ENCODE data around the gene METTL22.

METTL22 gene

DNA sequence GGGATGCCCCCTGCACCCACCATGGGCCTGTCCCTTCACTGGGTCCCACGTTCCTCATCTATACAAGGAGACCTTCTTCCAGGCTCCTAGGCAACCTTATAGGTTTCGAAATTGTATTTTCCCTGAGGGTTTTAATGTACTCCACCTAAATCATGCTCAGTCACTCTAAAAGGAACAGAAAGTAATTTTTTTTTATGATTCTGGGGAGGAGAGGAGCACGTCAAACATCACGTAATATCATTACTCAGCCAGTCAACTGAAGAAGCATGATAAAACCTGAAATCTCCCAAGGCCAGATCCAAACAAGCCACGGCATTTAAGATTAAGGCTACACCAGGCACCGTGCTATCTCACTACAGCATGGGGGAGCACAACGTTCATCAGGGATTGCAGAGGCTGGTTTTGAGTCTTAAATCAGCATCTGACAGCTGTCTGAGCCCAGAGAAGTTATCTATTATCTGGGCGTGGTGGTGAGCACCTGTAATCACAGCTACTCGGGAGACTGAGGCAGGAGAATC lies 27.3 kb upstream of the METTL22 start:
- DNase-seq, result peak; percentile 54

DNA sequence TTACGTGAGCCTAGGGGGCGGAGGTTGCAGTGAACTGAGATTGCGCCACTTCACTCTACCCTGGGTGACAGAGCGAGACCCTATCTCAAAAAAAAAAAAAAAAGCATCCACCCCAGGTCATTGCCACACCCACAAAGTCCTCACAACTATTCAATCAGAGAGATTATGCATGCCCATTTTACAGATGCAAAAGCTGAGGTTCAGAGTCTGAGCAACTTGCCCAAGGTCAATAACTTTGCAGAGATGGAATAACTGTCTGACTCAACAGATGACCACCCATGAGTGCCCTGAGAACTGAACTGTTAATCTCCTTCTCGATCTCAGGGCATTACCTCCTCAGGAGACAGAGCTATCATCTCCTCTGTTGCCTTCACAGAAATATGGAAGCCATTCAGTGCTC lies 25.7 kb upstream of the METTL22 start:
- no peak for DNase-seq

GRCh38 chr16:8596581-8596980 lies 24.9 kb upstream of the METTL22 start:
- no peak for DNase-seq

DNA sequence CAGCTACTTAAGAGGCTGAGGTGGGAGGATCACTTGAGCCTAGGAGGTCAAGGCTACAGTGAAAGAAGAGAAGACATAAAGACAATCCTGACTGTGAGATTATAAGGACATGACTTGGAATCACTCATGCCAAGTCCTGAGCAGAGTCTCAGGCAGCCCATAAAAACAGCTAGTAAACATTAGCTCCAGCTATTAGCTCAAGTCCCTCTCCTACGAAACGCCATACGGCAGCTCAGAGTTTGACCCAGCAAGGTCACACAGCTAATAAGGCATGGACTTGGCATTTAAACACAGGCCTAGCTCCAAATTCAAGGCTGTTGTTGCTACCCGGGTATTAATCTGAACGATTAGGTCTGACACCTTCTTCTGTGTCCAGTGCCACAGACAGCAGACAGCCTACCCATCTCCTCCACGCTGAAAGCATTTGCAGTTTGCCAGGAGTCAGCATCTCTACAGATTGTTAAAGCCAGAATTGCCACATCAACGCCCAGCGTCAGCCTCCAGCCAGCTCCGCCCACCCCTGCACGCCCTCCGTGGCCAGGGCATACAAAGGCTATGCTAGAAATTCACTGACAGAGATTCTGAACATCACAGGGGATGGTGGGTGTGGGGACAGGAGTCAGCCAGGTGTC lies 21.2 kb upstream of the METTL22 start:
- DNase-seq, result no peak

GRCh38 chr16:8605554-8605953 lies 15.9 kb upstream of the METTL22 start:
- no peak for DNase-seq

- no peak for DNase-seq
Measured at GRCh38 chr16:8607214-8607613, 14.3 kb upstream of the METTL22 start.

GRCh38 chr16:8611122-8611521 lies 10.4 kb upstream of the METTL22 start:
- no peak for DNase-seq

GRCh38 chr16:8611886-8612600 lies 9.5 kb upstream of the METTL22 start:
- DNase-seq, result peak; percentile 51

- DNase-seq, result no peak
Measured at GRCh38 chr16:8614435-8615029, 7.0 kb upstream of the METTL22 start.

GRCh38 chr16:8619671-8620370 lies 1.7 kb upstream of the METTL22 start:
- no peak for DNase-seq

- DNase-seq, result no peak
Measured at GRCh38 chr16:8620535-8620934, 963 bp upstream of the METTL22 start.

DNA sequence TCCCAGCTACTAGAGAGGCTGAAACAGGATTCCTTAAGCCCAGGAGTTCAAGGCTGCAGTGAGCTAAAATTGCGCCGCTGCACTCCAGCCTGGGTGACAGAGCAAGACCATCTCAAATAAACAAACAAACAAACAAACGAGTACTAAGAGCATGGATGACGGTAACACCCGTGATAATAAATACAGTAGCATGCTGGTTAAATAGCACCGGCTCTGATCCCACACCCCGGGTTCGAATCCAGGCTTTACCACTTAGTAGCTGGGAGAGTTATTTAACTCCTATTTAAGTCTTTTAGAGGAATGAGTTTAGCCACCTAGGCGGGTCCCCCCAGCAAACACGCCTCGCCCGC lies 301 bp upstream of the METTL22 start:
- DNase-seq, result no peak

DNA sequence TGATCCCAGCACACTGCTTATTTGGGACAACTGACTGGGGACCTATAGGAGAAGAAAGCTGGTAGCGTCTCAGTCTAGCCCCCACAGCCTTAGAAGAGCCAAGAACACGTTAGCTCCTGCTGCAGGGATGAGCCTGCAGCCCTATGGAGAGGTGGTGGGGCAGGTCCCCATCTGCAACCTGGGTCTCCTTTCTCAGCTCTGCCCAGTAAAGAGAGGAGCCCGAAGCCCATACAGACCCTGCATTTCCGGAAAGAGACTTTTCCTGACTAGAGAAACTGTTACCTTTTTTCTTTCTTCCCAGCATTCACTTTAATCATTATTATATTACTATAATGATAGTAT lies 788 bp downstream of the METTL22 start:
- DNase-seq, result no peak

- DNase-seq, result no peak
Measured at GRCh38 chr16:8623634-8624033, 2.1 kb downstream of the METTL22 start.

DNA sequence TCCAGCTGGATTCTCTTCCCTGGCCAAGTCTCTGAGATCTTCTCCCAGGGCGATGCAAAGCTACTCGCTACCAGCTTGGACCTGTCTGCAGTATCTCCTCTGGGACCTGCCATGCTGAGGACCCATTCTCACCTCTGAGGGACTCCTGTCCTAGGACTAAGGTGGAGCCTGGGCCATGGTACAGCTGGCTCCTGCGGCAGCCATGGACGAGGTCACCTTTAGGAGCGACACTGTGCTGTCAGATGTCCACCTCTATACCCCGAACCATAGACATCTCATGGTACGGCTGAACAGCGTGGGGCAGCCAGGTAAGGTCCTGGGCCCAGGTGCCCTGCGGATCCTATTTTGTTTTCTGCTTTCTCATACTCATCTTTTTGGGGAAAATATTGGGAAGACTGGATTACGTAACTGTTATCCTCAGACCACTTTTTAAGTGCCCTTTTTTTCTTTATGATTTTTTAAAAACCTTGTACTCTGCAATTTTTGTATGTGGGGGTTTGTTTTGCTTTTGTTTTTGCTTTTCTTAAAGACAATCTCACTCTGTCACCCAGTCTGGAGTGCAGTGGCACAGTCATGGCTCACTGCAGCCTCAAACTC lies 4.1 kb downstream of the METTL22 start:
- DNase-seq, result no peak

- DNase-seq, result no peak
Measured at GRCh38 chr16:8626946-8627345, 5.4 kb downstream of the METTL22 start.

GRCh38 chr16:8627456-8627855 lies 6.0 kb downstream of the METTL22 start:
- DNase-seq, result no peak

- no peak for DNase-seq
Measured at GRCh38 chr16:8628981-8629725, 7.7 kb downstream of the METTL22 start.

- DNase-seq, result no peak
Measured at GRCh38 chr16:8630255-8630953, 8.9 kb downstream of the METTL22 start.

- no peak for DNase-seq
Measured at GRCh38 chr16:8631373-8631772, 9.9 kb downstream of the METTL22 start.

- no peak for DNase-seq
Measured at GRCh38 chr16:8631818-8632465, 10.4 kb downstream of the METTL22 start.

All from NCI-H226 (cell line).